Measurements from ENCODE around the gene BRSK2. TPM values are rescaled to one million over a fixed set of nuclear protein-coding genes. Genes with fewer than 3 reads are reported as not detected.

BRSK2 gene
- total RNA-seq, 1 donor from 2014 or later: 6.9 TPM

DNA sequence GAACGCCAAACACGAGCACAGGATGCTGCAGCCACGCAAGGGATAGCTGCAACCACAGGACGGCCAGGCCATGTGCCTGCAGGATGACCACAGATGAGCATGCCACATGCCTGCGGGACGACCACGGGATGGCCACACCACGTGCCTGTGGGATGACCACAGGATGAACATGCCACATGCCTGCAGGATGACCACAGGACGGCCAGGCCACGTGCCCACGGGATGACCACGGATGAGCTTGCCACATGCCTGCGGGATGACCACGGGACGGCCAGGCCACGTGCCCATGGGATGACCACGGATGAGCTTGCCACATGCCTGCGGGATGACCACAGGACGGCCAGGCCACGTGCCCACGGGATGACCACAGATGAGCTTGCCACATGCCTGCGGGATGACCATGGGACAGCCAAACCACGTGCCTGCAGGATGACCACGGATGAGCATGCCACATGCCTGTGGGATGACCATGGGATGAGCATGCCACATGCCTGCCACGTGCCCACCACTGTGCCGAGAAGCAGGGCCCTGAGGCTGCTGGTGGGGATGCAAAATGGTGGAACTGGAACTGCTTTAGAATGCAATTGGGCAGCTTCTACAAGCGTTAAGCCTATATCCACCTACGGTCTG, 109.6 kb downstream of the BRSK2 start:
- Mint-ChIP-seq H3K27me3 (ENCODE audit: low read depth) (no peaks in the 10 kb centered on the region), H3K4me1 (ENCODE audit: low read depth) (peaks cover 20% of the 10 kb centered on the region), H3K27ac (ENCODE audit: unreplicated experiment) (no peak overlapping the region), H3K9me3 (ENCODE audit: low read depth) (peaks cover 5% of the 10 kb centered on the region), H3K4me3 (ENCODE audit: unreplicated experiment) (no peak overlapping the region), H3K36me3 (ENCODE audit: low read depth) (peaks cover 3% of the 10 kb centered on the region)
- peak; percentile 89 for DNase-seq (ENCODE audit: low spot score)
- TF ChIP-seq, protein P1, sequence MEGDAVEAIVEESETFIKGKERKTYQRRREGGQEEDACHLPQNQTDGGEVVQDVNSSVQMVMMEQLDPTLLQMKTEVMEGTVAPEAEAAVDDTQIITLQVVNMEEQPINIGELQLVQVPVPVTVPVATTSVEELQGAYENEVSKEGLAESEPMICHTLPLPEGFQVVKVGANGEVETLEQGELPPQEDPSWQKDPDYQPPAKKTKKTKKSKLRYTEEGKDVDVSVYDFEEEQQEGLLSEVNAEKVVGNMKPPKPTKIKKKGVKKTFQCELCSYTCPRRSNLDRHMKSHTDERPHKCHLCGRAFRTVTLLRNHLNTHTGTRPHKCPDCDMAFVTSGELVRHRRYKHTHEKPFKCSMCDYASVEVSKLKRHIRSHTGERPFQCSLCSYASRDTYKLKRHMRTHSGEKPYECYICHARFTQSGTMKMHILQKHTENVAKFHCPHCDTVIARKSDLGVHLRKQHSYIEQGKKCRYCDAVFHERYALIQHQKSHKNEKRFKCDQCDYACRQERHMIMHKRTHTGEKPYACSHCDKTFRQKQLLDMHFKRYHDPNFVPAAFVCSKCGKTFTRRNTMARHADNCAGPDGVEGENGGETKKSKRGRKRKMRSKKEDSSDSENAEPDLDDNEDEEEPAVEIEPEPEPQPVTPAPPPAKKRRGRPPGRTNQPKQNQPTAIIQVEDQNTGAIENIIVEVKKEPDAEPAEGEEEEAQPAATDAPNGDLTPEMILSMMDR (IDR thresholded peaks at IDR 0.05): no peak

DNA sequence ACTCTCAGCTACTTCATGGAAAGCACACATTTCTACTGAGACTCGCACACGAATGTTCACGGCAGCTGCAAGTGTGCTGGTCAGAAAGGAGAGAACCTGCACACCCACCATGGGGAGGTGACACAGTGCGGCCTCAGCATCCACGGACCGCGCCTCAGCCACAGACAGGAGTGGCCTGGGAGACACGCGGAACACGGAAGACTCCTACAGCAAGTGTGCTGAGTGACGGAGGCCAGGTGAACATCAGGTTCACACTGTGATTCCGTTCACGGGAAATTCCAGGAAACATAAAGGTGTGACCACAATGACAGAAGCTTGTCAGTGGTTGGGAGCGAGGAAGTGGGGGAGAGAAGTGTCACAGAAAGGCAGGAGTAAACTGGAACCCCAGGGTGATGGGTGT, 110.2 kb downstream of the BRSK2 start:
- TF ChIP-seq, protein P1 (IDR thresholded peaks at IDR 0.05): no peak
- peak; percentile 77 for DNase-seq (ENCODE audit: low spot score)
- peaks cover 5% of the 10 kb centered on the region for H3K9me3 Mint-ChIP-seq (ENCODE audit: low read depth)
- no peak overlapping the region for H3K4me3 Mint-ChIP-seq (ENCODE audit: unreplicated experiment)
- H3K36me3 Mint-ChIP-seq (ENCODE audit: low read depth): peaks cover 3% of the 10 kb centered on the region
- H3K27me3 Mint-ChIP-seq (ENCODE audit: low read depth): no peaks in the 10 kb centered on the region
- H3K27ac Mint-ChIP-seq (ENCODE audit: unreplicated experiment): no peak overlapping the region
- H3K4me1 Mint-ChIP-seq (ENCODE audit: low read depth): peaks cover 20% of the 10 kb centered on the region

DNA sequence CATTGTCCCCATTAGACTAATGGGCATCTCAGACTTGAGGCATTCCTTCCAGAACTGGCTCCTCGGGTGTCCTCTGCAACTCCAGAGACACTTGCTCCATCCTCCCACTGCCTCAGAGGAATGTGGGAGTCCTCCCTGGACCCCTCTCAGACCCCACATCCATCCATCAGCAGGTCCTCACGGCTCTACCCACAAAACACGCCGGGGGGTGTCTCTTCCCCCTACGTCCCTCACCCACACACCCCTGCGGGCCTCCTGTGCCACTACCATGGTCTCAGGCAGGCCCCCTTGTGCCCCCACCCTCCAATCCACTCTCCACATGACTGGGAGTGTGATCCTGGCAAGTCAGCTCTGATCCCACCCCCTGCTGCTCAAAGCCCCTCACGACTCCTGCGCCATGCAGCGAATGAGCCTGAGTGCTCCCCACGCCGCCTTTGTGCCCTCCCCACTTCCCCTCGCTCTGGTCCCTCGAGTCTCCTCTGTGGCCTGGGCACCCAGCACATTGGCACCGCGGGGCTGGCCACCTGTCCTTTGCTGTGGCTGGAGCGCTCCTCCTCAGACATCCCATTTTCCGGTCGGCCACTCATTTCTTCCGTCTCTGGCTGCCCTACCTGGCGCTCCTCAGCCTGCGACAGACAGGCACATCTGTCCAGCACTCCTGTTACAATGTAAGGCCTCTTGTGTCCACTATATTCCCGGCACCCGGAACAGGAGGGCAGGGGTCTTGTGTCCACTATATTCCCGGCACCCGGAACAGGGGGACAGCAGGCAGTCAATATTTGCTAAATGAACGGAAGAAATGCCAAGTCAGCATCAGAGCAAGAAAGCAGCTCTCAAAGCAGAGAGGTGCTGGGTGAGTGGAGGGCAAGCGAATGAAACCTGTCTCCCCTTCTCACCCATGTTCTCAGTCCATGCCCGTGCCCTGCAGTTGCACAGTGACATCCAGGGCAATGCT, 111.0 kb downstream of the BRSK2 start:
- H3K4me3 Mint-ChIP-seq (ENCODE audit: unreplicated experiment): no peak overlapping the region
- H3K36me3 Mint-ChIP-seq (ENCODE audit: low read depth): peaks cover 2% of the 10 kb centered on the region
- no peaks in the 10 kb centered on the region for H3K27me3 Mint-ChIP-seq (ENCODE audit: low read depth)
- H3K27ac Mint-ChIP-seq (ENCODE audit: unreplicated experiment): no peak overlapping the region
- peaks cover 22% of the 10 kb centered on the region for H3K4me1 Mint-ChIP-seq (ENCODE audit: low read depth)
- DNase-seq (ENCODE audit: low spot score): peak; percentile 79
- H3K9me3 Mint-ChIP-seq (ENCODE audit: low read depth): peaks cover 3% of the 10 kb centered on the region
- TF ChIP-seq, protein P1 (IDR thresholded peaks at IDR 0.05): no peak

DNA sequence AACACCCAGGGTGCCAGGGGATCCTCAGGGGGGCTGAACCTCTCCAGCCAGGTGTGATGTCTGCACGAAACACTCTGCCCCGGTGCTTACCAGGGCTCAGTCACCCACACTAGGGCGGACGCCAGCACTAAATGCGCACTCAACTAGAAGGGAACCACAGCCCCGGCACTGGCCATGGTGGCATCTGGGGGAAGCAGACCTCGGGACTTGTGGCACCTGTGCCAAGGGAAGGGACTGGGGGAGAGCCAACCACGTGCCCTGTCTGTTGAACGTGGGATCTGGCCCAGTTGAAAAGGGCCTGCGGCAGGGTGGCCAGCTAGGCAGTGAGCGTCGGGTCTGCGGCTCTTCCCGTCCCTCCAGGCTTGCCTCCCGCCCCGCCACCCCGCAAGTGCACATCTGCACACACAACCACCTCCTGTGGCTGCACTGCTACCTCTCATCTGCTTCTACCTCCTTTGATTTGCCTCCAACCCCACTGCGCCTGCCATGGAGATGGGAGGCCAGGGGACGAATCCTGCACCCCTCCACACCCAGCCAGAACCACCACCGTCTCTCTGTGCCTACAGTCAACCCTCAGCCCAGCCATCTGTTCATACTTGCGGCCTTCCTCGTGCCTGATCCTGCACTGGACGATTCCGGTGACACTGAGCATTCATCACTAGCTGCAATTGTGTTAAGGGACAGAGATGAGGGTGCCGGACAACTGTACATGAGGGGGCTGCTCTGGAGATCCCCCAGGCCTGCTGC, 111.9 kb downstream of the BRSK2 start:
- TF ChIP-seq, protein P1 (IDR thresholded peaks at IDR 0.05): no peak
- H3K9me3 Mint-ChIP-seq (ENCODE audit: low read depth): no peaks in the 10 kb centered on the region
- peaks cover 1% of the 10 kb centered on the region for H3K36me3 Mint-ChIP-seq (ENCODE audit: low read depth)
- no peaks in the 10 kb centered on the region for H3K27me3 Mint-ChIP-seq (ENCODE audit: low read depth)
- no peak overlapping the region for H3K27ac Mint-ChIP-seq (ENCODE audit: unreplicated experiment)
- H3K4me1 Mint-ChIP-seq (ENCODE audit: low read depth): peaks cover 27% of the 10 kb centered on the region
- H3K4me3 Mint-ChIP-seq (ENCODE audit: unreplicated experiment): no peak overlapping the region
- DNase-seq (ENCODE audit: low spot score): peak; percentile 90

Measured in chondrocyte (in vitro differentiated cells).